ENCODE measurements around the gene PCSK7. TPM values are rescaled to one million over a fixed set of nuclear protein-coding genes. Genes with fewer than 3 reads are reported as not detected.

Gene PCSK7
- total RNA-seq, 1 donor from 2014 or later, result 14.2 TPM

DNA sequence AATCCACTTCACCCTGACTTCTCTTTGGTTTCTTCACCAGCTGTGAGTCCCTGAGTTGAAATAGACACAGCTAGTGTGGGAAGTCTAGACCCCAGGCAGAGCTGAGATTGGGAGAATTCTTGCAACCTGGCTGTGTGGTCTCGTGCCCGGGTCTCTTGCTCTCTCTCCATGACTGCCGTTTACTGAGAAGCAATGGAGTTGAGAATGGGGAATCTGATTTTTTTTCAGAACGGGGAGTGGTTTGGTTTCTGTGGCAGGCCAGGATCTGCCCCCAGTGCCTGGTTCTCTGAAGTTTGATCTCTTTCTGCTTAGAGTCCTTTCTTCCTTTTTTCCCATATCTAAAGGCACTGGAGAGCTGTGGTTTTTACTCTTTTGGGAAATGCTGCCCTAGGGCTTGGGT is 51.9 kb downstream of the PCSK7 start:
- no peak for DNase-seq (ENCODE audit: low spot score)
- no peaks in the 10 kb centered on the region for H3K36me3 ChIP-seq
- Mint-ChIP-seq H3K27ac (no peak overlapping the region), H3K36me3 (peaks cover 2% of the 10 kb centered on the region), H3K27me3 (ENCODE audit: insufficient read depth, low read depth) (peaks cover 5% of the 10 kb centered on the region), H3K4me3 (peak overlapping the region; percentile 98), H3K9me3 (no peaks in the 10 kb centered on the region), H3K4me1 (peaks cover 26% of the 10 kb centered on the region)
- H2AFZ ChIP-seq (replicated peaks), result no peak overlapping the region
- peak overlapping the region; percentile 80 for H3K4me3 ChIP-seq
- H3K27me3 ChIP-seq, result no peaks in the 10 kb centered on the region
- no peak overlapping the region for H3K9ac ChIP-seq
- no peak for TF ChIP-seq EZH2 (IDR thresholded peaks at IDR 0.05)
- TF ChIP-seq EZH2phosphoT487 (IDR thresholded peaks at IDR 0.05), result no peak
- TF ChIP-seq, protein P1, sequence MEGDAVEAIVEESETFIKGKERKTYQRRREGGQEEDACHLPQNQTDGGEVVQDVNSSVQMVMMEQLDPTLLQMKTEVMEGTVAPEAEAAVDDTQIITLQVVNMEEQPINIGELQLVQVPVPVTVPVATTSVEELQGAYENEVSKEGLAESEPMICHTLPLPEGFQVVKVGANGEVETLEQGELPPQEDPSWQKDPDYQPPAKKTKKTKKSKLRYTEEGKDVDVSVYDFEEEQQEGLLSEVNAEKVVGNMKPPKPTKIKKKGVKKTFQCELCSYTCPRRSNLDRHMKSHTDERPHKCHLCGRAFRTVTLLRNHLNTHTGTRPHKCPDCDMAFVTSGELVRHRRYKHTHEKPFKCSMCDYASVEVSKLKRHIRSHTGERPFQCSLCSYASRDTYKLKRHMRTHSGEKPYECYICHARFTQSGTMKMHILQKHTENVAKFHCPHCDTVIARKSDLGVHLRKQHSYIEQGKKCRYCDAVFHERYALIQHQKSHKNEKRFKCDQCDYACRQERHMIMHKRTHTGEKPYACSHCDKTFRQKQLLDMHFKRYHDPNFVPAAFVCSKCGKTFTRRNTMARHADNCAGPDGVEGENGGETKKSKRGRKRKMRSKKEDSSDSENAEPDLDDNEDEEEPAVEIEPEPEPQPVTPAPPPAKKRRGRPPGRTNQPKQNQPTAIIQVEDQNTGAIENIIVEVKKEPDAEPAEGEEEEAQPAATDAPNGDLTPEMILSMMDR (IDR thresholded peaks at IDR 0.05), result no peak
- H3K79me2 ChIP-seq (ENCODE audit: low read depth), result peaks cover 4% of the 10 kb centered on the region
- no peak overlapping the region for H3K27ac ChIP-seq
- H4K20me1 ChIP-seq (ENCODE audit: low read depth), result no peaks in the 10 kb centered on the region
- H3K4me1 ChIP-seq, result peaks cover 11% of the 10 kb centered on the region
- peak overlapping the region; percentile 86 for H3K4me2 ChIP-seq
- peaks cover 26% of the 10 kb centered on the region for H3F3A ChIP-seq (ENCODE audit: low read depth)
- H3K9me3 ChIP-seq (ENCODE audit: low read depth), result no peaks in the 10 kb centered on the region

- no peaks in the 10 kb centered on the region for H3K9me3 ChIP-seq (ENCODE audit: low read depth)
- H3F3A ChIP-seq (ENCODE audit: low read depth), result peaks cover 30% of the 10 kb centered on the region
- H3K36me3 ChIP-seq, result no peaks in the 10 kb centered on the region
- H3K4me3 ChIP-seq, result peak overlapping the region; percentile 80
- peak; percentile 34 for DNase-seq (ENCODE audit: low spot score)
- peaks cover 4% of the 10 kb centered on the region for H3K79me2 ChIP-seq (ENCODE audit: low read depth)
- peaks cover 26% of the 10 kb centered on the region for H3K4me1 Mint-ChIP-seq
- H3K27me3 Mint-ChIP-seq (ENCODE audit: insufficient read depth, low read depth), result peaks cover 5% of the 10 kb centered on the region
- peak overlapping the region; percentile 84 for H3K27ac Mint-ChIP-seq
- H4K20me1 ChIP-seq (ENCODE audit: low read depth), result no peaks in the 10 kb centered on the region
- H3K27ac ChIP-seq, result peak overlapping the region; percentile 82
- no peak for TF ChIP-seq EZH2 (IDR thresholded peaks at IDR 0.05)
- TF ChIP-seq, protein P1 (IDR thresholded peaks at IDR 0.05), result no peak
- peak overlapping the region; percentile 98 for H3K4me3 Mint-ChIP-seq
- H3K9ac ChIP-seq, result peak overlapping the region; percentile 56
- peaks cover 11% of the 10 kb centered on the region for H3K4me1 ChIP-seq
- H3K36me3 Mint-ChIP-seq, result peaks cover 2% of the 10 kb centered on the region
- H3K27me3 ChIP-seq, result no peaks in the 10 kb centered on the region
- no peaks in the 10 kb centered on the region for H3K9me3 Mint-ChIP-seq
- peak overlapping the region; percentile 86 for H3K4me2 ChIP-seq
- peak overlapping the region; percentile 51 for H2AFZ ChIP-seq (replicated peaks)
These were observed 52.5 kb downstream of the PCSK7 start for GRCh38 chr11:117179048-117179999.

DNA sequence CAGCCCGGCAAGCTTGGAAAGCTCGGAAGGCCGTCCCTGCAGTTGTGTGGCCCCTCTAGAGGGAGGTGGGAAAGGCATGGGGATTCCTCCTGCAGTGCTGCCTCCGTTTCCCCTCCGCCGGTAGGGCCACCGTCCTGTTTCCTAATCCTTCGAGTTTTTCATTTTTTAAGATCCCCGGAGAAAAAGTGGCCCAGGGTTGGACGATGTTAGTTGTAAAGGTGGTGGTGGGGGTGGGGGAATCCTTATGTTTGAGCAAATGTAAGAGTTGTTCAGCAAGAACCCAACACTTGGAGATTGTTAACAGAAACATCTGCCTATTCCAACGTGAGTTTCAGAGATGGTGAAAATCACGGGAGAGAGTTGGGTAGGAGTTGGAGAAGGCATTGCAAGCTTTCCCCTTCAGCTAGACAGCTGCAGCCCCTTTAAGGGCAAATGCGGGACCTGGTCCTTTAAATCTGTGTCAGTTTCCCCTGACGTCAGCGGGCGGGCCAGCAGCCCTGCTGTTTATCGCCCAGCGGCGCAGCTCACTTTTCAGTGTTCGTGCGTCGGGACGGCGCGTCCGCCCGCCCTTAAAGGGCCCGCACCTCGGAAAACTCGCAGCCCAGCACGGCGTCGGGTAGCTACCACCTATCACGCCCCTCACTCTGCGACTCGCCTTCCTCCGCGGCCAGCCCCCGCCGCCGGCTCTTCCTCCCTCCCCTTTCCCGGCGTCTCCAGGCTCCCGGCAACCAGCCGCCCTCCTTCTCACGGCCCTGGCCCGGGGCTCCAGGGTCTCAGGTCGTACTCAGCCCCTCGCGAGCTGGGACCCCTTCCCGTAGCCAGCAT is 53.5 kb downstream of the PCSK7 start, which contains the start of gene SIDT2:
Gene SIDT2 (plus strand): TSS at position 534 of the 825 bp plus-strand sequence. CDS start 521 bp downstream, outside the sequence.
- H3K27ac Mint-ChIP-seq, result peak within 1 kb of the TSS; percentile 97
- Histone ChIP-seq H3K4me3 (peak within 1 kb of the TSS; percentile 80), H3F3A (ENCODE audit: low read depth) (peaks cover 32% of the 10 kb centered on the region), H3K36me3 (no peaks in the 10 kb centered on the region), H3K27ac (peak within 1 kb of the TSS; percentile 82), H3K4me2 (peak within 1 kb of the TSS; percentile 86), H4K20me1 (ENCODE audit: low read depth) (no peaks in the 10 kb centered on the region), H3K79me2 (ENCODE audit: low read depth) (peaks cover 4% of the 10 kb centered on the region), H2AFZ (replicated peaks) (peak within 1 kb of the TSS; percentile 51), H3K4me1 (peaks cover 13% of the 10 kb centered on the region), H3K27me3 (no peaks in the 10 kb centered on the region), H3K9me3 (ENCODE audit: low read depth) (no peaks in the 10 kb centered on the region), H3K9ac (peak within 1 kb of the TSS; percentile 56)
- H3K9me3 Mint-ChIP-seq, result no peaks in the 10 kb centered on the region
- TF ChIP-seq EZH2 (IDR thresholded peaks at IDR 0.05) (no peak), EZH2phosphoT487 (IDR thresholded peaks at IDR 0.05) (no peak)
- TF ChIP-seq, protein P1 (IDR thresholded peaks at IDR 0.05), result no peak
- H3K4me1 Mint-ChIP-seq, result peaks cover 26% of the 10 kb centered on the region
- H3K27me3 Mint-ChIP-seq (ENCODE audit: insufficient read depth, low read depth), result peaks cover 5% of the 10 kb centered on the region
- peaks cover 2% of the 10 kb centered on the region for H3K36me3 Mint-ChIP-seq
- DNase-seq (ENCODE audit: low spot score), result peak; percentile 96
- H3K4me3 Mint-ChIP-seq, result peak within 1 kb of the TSS; percentile 98

All from neural progenitor cell (in vitro differentiated cells).